ENCODE results near the gene DMRT2.

GRCh38 chr9:1086517-1086916, 36.4 kb downstream of the DMRT2 start:
- TF ChIP-seq CTCF (IDR thresholded peaks at IDR 0.05) (no peak), EZH2 (IDR thresholded peaks at IDR 0.05; ENCODE audit: borderline replicate concordance, insufficient read depth, low read depth, low read length, poor library complexity, severe bottlenecking) (no peak)
